ENCODE data around the gene VSTM2L.

The VSTM2L gene

DNA sequence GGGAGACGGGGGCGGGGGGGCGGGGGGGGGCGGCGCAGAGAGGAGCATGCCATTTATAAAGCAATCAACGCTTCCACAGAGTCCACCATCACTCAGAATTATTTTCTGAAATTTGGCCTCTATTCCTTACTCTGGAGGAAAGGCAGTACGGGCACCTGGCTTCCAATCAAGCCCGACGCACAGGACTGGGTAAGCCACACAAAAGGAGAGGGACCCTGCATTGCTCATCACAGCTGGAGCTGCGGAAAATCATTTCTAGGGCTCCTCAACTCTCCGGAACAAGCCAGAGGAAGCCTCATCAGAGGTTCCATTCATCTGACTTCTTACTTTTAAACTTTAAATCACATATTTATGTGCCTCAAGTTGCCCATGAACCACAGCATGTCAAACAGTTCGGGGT, 74.4 kb downstream of the VSTM2L start:
- H3K18ac ChIP-seq (ENCODE audit: low read length): no peak overlapping the region
- H3K27me3 ChIP-seq (ENCODE audit: insufficient read depth, low read length): no peaks in the 10 kb centered on the region
- peaks cover 2% of the 10 kb centered on the region for H3K9me3 ChIP-seq (ENCODE audit: insufficient read depth, low read depth, low read length)
- no peak for DNase-seq
- H4K8ac ChIP-seq (ENCODE audit: low read depth, low read length): no peak overlapping the region
- H3K23ac ChIP-seq (ENCODE audit: low read length): no peak overlapping the region
- H3K79me1 ChIP-seq (ENCODE audit: low read length): no peaks in the 10 kb centered on the region
- no peak overlapping the region for H2AFZ ChIP-seq (ENCODE audit: insufficient read depth, low read length, poor library complexity)
- H3K4me3 ChIP-seq (ENCODE audit: low read depth, low read length): no peak overlapping the region
- H2BK12ac ChIP-seq (ENCODE audit: low read length): no peak overlapping the region
- H3K36me3 ChIP-seq (ENCODE audit: control insufficient read depth in 1 of 2, insufficient read depth in 2 of 2, low read length in 2 of 2): peaks cover 0 to 3% of the 10 kb centered on the region in 2 experiments
- no peak overlapping the region for H2BK120ac ChIP-seq (ENCODE audit: insufficient read depth, low read length, poor library complexity)
- no peak overlapping the region for H4K91ac ChIP-seq (ENCODE audit: low read depth, low read length)
- H3K79me2 ChIP-seq (ENCODE audit: control insufficient read depth, insufficient read depth, low read length, poor library complexity): no peaks in the 10 kb centered on the region
- WGBS (ENCODE audit: extremely low coverage, insufficient coverage, insufficient read length): no CpG with 5 or more reads among the region's 12 CpGs
- H3K9ac ChIP-seq (ENCODE audit: low read length): no peak overlapping the region
- H3K4me1 ChIP-seq (ENCODE audit: control insufficient read depth in 1 of 2, insufficient read depth in 2 of 2, low read length in 2 of 2): no peaks in the 10 kb centered on the region
- H2AK5ac ChIP-seq (ENCODE audit: low read length): no peak overlapping the region
- H3K14ac ChIP-seq (ENCODE audit: low read length): no peak overlapping the region
- H3K27ac ChIP-seq (ENCODE audit: low read depth, low read length): no peak overlapping the region
- H4K12ac ChIP-seq (ENCODE audit: low read depth, low read length): no peak overlapping the region
- no peak overlapping the region for H3K4ac ChIP-seq (ENCODE audit: low read depth, low read length)
- no peak overlapping the region for H2BK5ac ChIP-seq (ENCODE audit: low read depth, low read length, poor library complexity)
- H3K4me2 ChIP-seq (ENCODE audit: low read length): no peak overlapping the region

- Histone ChIP-seq H2BK5ac (ENCODE audit: low read depth, low read length, poor library complexity) (no peak overlapping the region), H3K27ac (ENCODE audit: low read depth, low read length) (no peak overlapping the region), H4K12ac (ENCODE audit: low read depth, low read length) (no peak overlapping the region), H4K91ac (ENCODE audit: low read depth, low read length) (no peak overlapping the region), H3K4me1 (ENCODE audit: control insufficient read depth in 1 of 2, insufficient read depth in 2 of 2, low read length in 2 of 2) (no peaks in the 10 kb centered on the region), H3K4me3 (ENCODE audit: low read depth, low read length) (no peak overlapping the region), H4K8ac (ENCODE audit: low read depth, low read length) (no peak overlapping the region), H3K18ac (ENCODE audit: low read length) (no peak overlapping the region), H3K23ac (ENCODE audit: low read length) (no peak overlapping the region), H3K79me1 (ENCODE audit: low read length) (no peaks in the 10 kb centered on the region), H2AK5ac (ENCODE audit: low read length) (no peak overlapping the region), H2AFZ (ENCODE audit: insufficient read depth, low read length, poor library complexity) (no peak overlapping the region), H3K14ac (ENCODE audit: low read length) (no peak overlapping the region), H3K9me3 (ENCODE audit: insufficient read depth, low read depth, low read length) (peaks cover 2% of the 10 kb centered on the region), H3K27me3 (ENCODE audit: insufficient read depth, low read length) (no peaks in the 10 kb centered on the region), H3K9ac (ENCODE audit: low read length) (no peak overlapping the region), H3K4me2 (ENCODE audit: low read length) (no peak overlapping the region), H3K79me2 (ENCODE audit: control insufficient read depth, insufficient read depth, low read length, poor library complexity) (no peaks in the 10 kb centered on the region), H2BK12ac (ENCODE audit: low read length) (no peak overlapping the region), H3K36me3 (ENCODE audit: control insufficient read depth in 1 of 2, insufficient read depth in 2 of 2, low read length in 2 of 2) (peaks cover 0 to 3% of the 10 kb centered on the region in 2 experiments), H3K4ac (ENCODE audit: low read depth, low read length) (no peak overlapping the region), H2BK120ac (ENCODE audit: insufficient read depth, low read length, poor library complexity) (no peak overlapping the region)
- WGBS (ENCODE audit: extremely low coverage, insufficient coverage, insufficient read length): no CpG with 5 or more reads among the region's 6 CpGs
- DNase-seq: no peak
These were observed 74.9 kb downstream of the VSTM2L start for GRCh38 chr20:37977786-37978185.

GRCh38 chr20:37979021-37979985, 76.4 kb downstream of the VSTM2L start:
- no peak overlapping the region for H2BK12ac ChIP-seq (ENCODE audit: low read length)
- no peak overlapping the region for H3K18ac ChIP-seq (ENCODE audit: low read length)
- no peak overlapping the region for H3K4me3 ChIP-seq (ENCODE audit: low read depth, low read length)
- H3K79me1 ChIP-seq (ENCODE audit: low read length): no peaks in the 10 kb centered on the region
- H3K36me3 ChIP-seq (ENCODE audit: control insufficient read depth in 1 of 2, insufficient read depth in 2 of 2, low read length in 2 of 2): peaks cover 6 to 9% of the 10 kb centered on the region in 2 experiments
- no peak overlapping the region for H3K14ac ChIP-seq (ENCODE audit: low read length)
- no peak overlapping the region for H3K23ac ChIP-seq (ENCODE audit: low read length)
- no peak overlapping the region for H3K4me2 ChIP-seq (ENCODE audit: low read length)
- H3K4ac ChIP-seq (ENCODE audit: low read depth, low read length): no peak overlapping the region
- H2BK120ac ChIP-seq (ENCODE audit: insufficient read depth, low read length, poor library complexity): no peak overlapping the region
- no peak overlapping the region for H4K8ac ChIP-seq (ENCODE audit: low read depth, low read length)
- H2BK5ac ChIP-seq (ENCODE audit: low read depth, low read length, poor library complexity): no peak overlapping the region
- H3K27ac ChIP-seq (ENCODE audit: low read depth, low read length): no peak overlapping the region
- no peak for DNase-seq
- H2AFZ ChIP-seq (ENCODE audit: insufficient read depth, low read length, poor library complexity): no peak overlapping the region
- H3K9ac ChIP-seq (ENCODE audit: low read length): no peak overlapping the region
- peaks cover 2% of the 10 kb centered on the region for H3K9me3 ChIP-seq (ENCODE audit: insufficient read depth, low read depth, low read length)
- H3K79me2 ChIP-seq (ENCODE audit: control insufficient read depth, insufficient read depth, low read length, poor library complexity): no peaks in the 10 kb centered on the region
- H4K12ac ChIP-seq (ENCODE audit: low read depth, low read length): no peak overlapping the region
- no CpG with 5 or more reads among the region's 16 CpGs for WGBS (ENCODE audit: extremely low coverage, insufficient coverage, insufficient read length)
- no peak overlapping the region for H4K91ac ChIP-seq (ENCODE audit: low read depth, low read length)
- H3K27me3 ChIP-seq (ENCODE audit: insufficient read depth, low read length): no peaks in the 10 kb centered on the region
- no peak overlapping the region for H2AK5ac ChIP-seq (ENCODE audit: low read length)
- no peaks in the 10 kb centered on the region for H3K4me1 ChIP-seq (ENCODE audit: control insufficient read depth in 1 of 2, insufficient read depth in 2 of 2, low read length in 2 of 2)

DNA sequence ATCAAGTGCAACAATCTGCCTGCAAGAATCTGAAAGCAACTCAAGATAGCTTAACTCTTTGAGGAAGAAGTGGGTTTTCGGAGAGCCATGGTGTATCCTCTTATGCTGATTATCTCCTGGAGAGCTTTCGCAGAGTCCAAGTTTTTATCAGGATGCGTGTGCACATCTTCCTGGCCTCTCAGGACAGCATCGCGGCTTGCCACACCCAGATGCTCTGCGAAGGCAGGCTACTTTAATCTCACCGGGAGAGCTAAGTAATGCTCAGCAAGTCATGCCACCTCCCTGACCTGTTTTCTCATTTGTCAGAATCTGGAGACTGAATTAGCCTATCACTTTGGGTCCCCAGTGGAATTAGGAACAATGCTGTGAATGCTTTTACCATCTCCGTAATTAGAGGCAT, 77.5 kb downstream of the VSTM2L start:
- Histone ChIP-seq H3K4me3 (ENCODE audit: low read depth, low read length) (no peak overlapping the region), H3K79me2 (ENCODE audit: control insufficient read depth, insufficient read depth, low read length, poor library complexity) (no peaks in the 10 kb centered on the region), H3K14ac (ENCODE audit: low read length) (no peak overlapping the region), H2BK5ac (ENCODE audit: low read depth, low read length, poor library complexity) (no peak overlapping the region), H2BK120ac (ENCODE audit: insufficient read depth, low read length, poor library complexity) (no peak overlapping the region), H3K36me3 (ENCODE audit: control insufficient read depth in 1 of 2, insufficient read depth in 2 of 2, low read length in 2 of 2) (peaks cover 6 to 9% of the 10 kb centered on the region in 2 experiments), H2AFZ (ENCODE audit: insufficient read depth, low read length, poor library complexity) (no peak overlapping the region), H2AK5ac (ENCODE audit: low read length) (no peak overlapping the region), H3K4me2 (ENCODE audit: low read length) (no peak overlapping the region), H4K8ac (ENCODE audit: low read depth, low read length) (no peak overlapping the region), H3K79me1 (ENCODE audit: low read length) (no peaks in the 10 kb centered on the region), H3K4ac (ENCODE audit: low read depth, low read length) (no peak overlapping the region), H4K91ac (ENCODE audit: low read depth, low read length) (no peak overlapping the region), H3K9ac (ENCODE audit: low read length) (no peak overlapping the region), H3K23ac (ENCODE audit: low read length) (no peak overlapping the region), H4K12ac (ENCODE audit: low read depth, low read length) (no peak overlapping the region), H3K18ac (ENCODE audit: low read length) (no peak overlapping the region), H3K27ac (ENCODE audit: low read depth, low read length) (no peak overlapping the region), H3K4me1 (ENCODE audit: control insufficient read depth in 1 of 2, insufficient read depth in 2 of 2, low read length in 2 of 2) (no peaks in the 10 kb centered on the region), H3K27me3 (ENCODE audit: insufficient read depth, low read length) (no peaks in the 10 kb centered on the region), H3K9me3 (ENCODE audit: insufficient read depth, low read depth, low read length) (peaks cover 2% of the 10 kb centered on the region), H2BK12ac (ENCODE audit: low read length) (no peak overlapping the region)
- WGBS (ENCODE audit: extremely low coverage, insufficient coverage, insufficient read length): no CpG with 5 or more reads among the region's 8 CpGs
- DNase-seq: no peak
